Cerebellar cortex (tissue), 1 donor: ENCODE results near the gene FBXO40.
A peak's percentile ranks its signal among the peaks of the same experiment; 100 is the strongest.
"Not testable (repeated sequence)": the region's sequence is repeated elsewhere in the genome, so short reads cannot be mapped to it uniquely, and the experiment has no call there.

Source experiments
- DNase-seq: peaks from one replicate; pipeline ENCODE4 v3.0.0-alpha.2; 2015; ENCODE audit warnings: low spot score

The FBXO40 gene

DNA sequence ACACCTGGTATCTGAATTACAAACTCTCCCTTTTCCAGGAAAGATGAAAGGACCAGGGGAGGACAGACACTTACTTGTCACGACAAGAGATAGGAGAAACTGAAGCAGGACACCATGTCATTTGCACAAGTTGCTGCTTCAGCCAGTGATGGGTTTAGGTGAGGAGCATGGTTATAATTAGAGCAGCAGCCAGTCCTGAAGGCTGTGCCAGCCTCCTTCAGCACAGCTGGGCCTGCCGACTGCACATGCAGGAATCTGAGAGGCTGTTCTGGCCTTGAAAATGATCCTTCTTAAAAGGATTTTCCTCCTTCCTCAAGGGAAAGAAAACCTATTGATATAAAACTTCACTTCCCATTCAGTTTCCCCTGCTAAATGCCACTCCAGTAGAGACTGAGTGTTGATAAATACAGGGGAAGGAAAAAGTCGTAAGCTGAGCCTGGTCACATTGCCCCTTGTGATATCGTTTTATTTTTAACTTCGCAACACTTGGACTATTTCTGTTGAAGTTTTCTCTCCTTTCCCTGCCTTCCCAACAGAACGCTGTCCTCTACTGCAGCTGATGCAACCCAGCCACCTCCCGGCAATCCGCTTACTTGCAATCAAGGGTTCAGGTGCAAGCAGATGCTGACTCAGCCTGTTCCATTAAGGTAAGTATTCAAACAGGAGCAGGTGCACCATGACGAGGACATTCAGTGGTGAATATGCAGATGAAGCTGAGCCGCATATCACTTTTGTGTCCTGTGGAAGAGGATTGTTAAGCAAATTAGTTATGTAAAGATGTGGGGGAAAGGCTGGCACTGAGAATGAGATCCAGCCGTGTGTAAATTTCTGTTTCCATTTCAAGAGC lies at the start of gene FBXO40:
Gene FBXO40, plus strand, starts transcription at position 524 of the 847 bp plus-strand sequence. CDS start 27,197 bp downstream, outside the sequence.
- no peak for DNase-seq

DNA sequence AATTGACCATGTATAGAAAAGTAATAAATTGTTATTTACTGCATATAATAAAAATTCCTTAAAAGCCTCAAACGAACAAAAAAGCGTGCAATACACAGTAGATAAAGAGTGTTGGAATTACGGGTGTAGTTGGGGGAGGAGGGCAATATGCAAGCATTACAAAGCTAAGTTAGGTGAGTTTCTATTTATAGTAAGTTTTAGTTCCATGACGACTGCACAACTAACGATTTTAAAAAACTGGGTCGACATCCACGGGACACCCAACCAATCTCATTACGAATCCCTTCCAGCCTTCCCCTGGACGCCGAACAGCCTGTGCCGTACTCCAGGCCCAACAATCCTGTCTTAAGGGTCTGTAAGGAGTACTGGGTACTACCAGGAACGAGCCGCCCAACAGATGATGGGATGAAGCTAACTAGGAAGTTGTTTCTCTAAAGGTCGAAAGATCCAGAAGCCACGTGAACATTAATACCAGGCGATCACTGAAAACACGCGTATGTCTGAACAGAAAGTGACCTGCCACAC lies 48.1 kb upstream of the FBXO40 start:
- peak; percentile 12 for DNase-seq

- DNase-seq, result peak; percentile 98
Measured at GRCh38 chr3:121545574-121546455, 47.4 kb upstream of the FBXO40 start, which contains the start of gene POLQ. Gene POLQ, minus strand, starts transcription at chr3:121545988. Its CDS starts 111 bp downstream, at chr3:121545877.

- DNase-seq, result no peak
Measured at GRCh38 chr3:121552379-121552778, 40.8 kb upstream of the FBXO40 start.

GRCh38 chr3:121552797-121553196 lies 40.4 kb upstream of the FBXO40 start:
- no peak for DNase-seq

DNA sequence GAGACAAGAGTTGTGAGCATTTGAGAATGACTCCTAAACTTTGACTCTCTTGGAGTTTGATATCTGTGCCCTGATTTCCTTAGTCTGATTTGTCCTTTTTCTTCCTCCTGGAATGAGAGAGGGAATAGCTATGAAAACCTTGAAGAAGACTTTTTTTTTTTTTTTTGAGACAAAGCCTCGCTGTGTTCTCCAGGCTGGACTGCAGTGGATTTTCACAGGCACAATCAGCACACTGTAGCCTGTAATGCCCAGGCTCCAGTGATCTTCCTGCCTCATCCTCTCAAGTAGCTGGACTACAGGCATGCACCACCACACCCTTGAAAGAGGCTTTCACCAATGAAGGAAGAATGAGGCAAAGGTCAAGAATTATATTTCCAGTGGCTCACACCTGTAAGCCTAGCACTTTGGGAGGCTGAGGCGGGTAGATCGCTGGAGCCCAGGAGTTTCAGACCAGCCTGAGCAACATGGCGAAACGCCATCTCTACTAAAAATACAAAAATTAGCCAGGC lies 35.7 kb upstream of the FBXO40 start:
- DNase-seq, result no peak

DNA sequence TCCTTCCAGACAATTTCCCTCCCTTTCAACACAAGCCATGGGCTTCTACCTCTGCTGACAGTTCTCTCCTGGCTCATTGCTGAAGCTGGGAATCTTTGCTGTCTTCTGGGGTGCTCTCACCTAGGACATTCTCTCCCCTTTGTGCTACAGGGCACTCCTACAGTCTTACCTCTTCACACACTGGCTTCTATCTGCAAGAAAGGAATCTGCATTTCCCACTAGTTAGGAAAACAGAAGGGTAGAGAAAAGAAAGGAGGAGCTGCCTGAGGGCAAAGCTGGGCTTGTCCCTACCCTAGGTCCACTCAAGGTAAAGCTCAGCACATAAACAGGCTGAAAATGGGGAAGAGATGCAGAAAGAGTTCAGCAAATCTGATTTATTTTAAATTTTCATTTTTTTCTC lies 31.0 kb upstream of the FBXO40 start:
- DNase-seq, result no peak

GRCh38 chr3:121566773-121567172 lies 26.4 kb upstream of the FBXO40 start:
- no peak for DNase-seq

GRCh38 chr3:121567649-121568048 lies 25.5 kb upstream of the FBXO40 start, which contains the start of gene ARGFX:
Gene ARGFX, plus strand, starts transcription at chr3:121567949. Its CDS starts 2,765 bp downstream, at chr3:121570714.
- DNase-seq, result no peak

DNA sequence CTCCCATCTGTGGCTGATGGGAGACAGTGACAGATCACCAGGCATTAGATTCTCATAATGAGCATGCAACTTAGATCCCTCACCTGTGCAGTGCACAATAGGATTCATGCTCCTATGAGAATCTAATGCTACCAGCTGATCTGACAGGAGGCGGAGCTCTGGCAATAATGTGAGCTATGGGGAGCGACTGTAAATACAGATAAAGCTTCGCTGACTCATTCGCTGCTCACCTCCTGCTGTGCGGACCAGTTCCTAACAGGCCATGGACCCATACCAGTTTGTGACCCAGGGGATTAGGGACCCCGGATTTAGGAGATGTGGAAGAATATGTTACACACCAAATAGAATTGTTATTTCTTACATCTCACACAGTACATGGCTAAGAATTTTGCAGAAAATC lies 18.7 kb upstream of the FBXO40 start:
- DNase-seq, result no peak

DNA sequence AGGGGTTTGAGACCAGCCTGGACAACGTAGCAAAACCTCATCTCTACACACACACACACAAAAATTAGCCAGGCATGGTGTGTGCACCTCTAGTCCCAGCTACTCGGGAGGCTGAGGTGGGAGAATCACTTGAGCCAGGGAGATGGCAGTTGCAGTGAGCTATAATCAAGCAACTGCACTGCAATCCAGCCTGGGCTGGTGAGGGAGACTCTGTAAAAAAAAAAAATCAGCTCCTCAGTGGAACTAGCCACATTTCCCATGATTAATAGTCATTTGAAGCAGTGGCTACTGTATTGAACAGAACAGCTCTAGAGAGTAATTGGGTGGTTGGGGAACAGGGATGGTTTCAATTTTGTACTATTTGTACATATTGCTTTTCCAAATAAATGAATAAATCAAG lies 11.5 kb upstream of the FBXO40 start:
- DNase-seq, result no peak

GRCh38 chr3:121584418-121584817 lies 8.8 kb upstream of the FBXO40 start:
- no peak for DNase-seq

GRCh38 chr3:121593806-121594205 lies 627 bp downstream of the FBXO40 start:
- not testable (repeated sequence) for DNase-seq

- no peak for DNase-seq
Measured at GRCh38 chr3:121594850-121595249, 1.7 kb downstream of the FBXO40 start.

DNA sequence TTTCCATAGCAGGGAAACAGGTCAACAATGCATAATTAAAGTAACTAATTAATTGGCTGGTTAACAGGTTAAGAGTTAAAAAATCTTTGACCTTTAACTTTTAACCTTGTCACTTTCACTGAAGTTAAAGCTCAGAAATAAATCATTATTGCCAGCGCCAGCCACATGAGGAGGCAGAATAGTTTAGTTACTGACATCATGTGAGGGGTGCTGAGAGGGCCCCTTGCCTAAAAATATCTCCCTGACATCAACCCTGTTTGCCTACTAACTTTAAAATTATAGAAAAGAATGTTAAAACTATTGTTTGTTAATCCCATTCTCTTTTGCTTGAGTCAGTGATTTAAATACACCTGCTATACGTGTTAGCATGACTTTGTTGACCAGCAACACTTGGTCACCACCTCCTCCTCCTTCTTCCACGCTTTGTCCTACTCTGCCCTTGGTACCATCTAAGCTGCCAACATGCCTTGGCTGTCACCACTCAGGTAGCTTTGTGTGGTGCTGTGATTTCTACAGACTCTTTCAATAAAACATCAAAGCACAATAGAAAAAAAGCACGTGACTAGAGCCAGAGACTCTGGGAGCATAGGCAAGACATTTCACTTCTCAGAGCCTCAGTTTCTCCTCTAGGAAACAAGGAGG lies 2.7 kb downstream of the FBXO40 start:
- DNase-seq, result no peak

- no peak for DNase-seq
Measured at GRCh38 chr3:121598564-121598963, 5.4 kb downstream of the FBXO40 start.

- not testable (repeated sequence) for DNase-seq
Measured at GRCh38 chr3:121599900-121600299, 6.7 kb downstream of the FBXO40 start.

- no peak for DNase-seq
Measured at GRCh38 chr3:121601212-121601812, 8.1 kb downstream of the FBXO40 start.

DNA sequence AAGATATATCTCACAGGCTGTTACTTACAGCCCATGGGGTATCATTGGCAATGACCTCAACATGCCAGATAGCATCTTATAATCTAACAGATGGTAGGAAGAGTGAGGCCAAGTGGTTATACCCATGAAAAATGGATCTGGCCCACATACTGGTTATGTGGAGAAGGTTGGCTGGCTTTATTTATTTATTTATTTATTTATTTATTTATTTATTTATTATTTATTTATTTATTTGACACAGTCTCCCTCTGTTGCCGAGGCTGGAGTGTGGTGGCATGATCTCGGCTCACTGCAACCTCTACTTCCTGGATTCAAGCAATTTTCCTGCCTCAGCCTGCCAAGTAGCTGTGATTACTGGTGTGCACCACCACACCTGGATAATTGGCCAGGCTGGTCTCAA lies 11.6 kb downstream of the FBXO40 start:
- no peak for DNase-seq

- DNase-seq, result no peak
Measured at GRCh38 chr3:121606106-121606505, 12.9 kb downstream of the FBXO40 start.

- no peak for DNase-seq
Measured at GRCh38 chr3:121619691-121620090, 26.5 kb downstream of the FBXO40 start.
